HCT116 (cell line): ENCODE results near the gene DMGDH. TPM values are rescaled to one million over a fixed set of nuclear protein-coding genes. Genes with fewer than 3 reads are reported as not detected.

Source experiments
- ATAC-seq: fragments of 200-7000 bp; cut with Tn5 transposase; 2 replicates; pipeline ENCODE4 v1.9.1; 2020; ENCODE audit warnings: mild to moderate bottlenecking, moderate library complexity
- BruUV-seq: library from RNA; stranded (reverse); fragments of 400-500 nt; replicated peaks from 2 replicates; lab custom pipeline; 2021; lab: Mats Ljungman, UMichigan
- CTCF ChIA-PET: fragments of 300-600 bp; sonication (Branson Sonifier 250); formaldehyde crosslinking; loops from one replicate; lab custom pipeline; 2021; ENCODE audit warnings: antibody characterized with exemption; lab: Charles Lee
- POLR2A ChIA-PET: fragments of 300-600, 350-600 bp; sonication (Branson Sonifier 250); formaldehyde crosslinking; loops from one replicate; lab custom pipeline; 2021; ENCODE audit warnings: antibody characterized with exemption; lab: Charles Lee
- RAD21 ChIA-PET, 2 experiments: fragments of 300-600 bp; sonication (Branson Sonifier 250); formaldehyde crosslinking; loops; one replicate each; lab custom pipeline; 2023; ENCODE audit warnings: low total read pairs in 2 of 2; ENCODE audit not compliant: uncharacterized antibody in 2 of 2, unreplicated experiment in 2 of 2, low non-redundant PET in 1 of 2; lab: Charles Lee
- DNase-seq: peaks from one replicate; pipeline ENCODE4 v3.0.0-alpha.2; 2010; ENCODE audit warnings: low read depth, low spot score
- H2AFZ ChIP-seq: fragments of 200-600 bp; shearing (Covaris generic), sonication (generic); 2 replicates; pipeline ENCODE4 v1.6.1; 2017; ENCODE audit warnings: low read depth, mixed run types, mixed read lengths, antibody characterized with exemption, low read length; ENCODE audit not compliant: poor library complexity, severe bottlenecking
- H3K27ac ChIP-seq: 2 replicates; pipeline ENCODE4 v1.5.1; 2012; ENCODE audit warnings: low read depth, low read length
- H3K27me3 ChIP-seq: fragments of 200-600 bp; sonication (generic); 2 replicates; pipeline ENCODE4 v1.6.1; 2016; ENCODE audit warnings: mixed run types, low read length, mixed read lengths; ENCODE audit not compliant: insufficient read depth
- H3K36me3 ChIP-seq, 2 experiments: fragments of 200-500 bp in 1 of 2; fragments of 200-600 bp in 1 of 2; sonication (Bioruptor generic) in 1 of 2; sonication (generic) in 1 of 2; 2 replicates each; pipeline versions ENCODE4 v1.5.1 to v1.6.1; 2014 to 2016; ENCODE audit warnings: low read length in 2 of 2, inconsistent platforms in 1 of 2, mixed read lengths in 1 of 2, mixed run types in 1 of 2; ENCODE audit not compliant: insufficient read depth in 2 of 2, control insufficient read depth in 1 of 2
- H3K4me1 ChIP-seq, 2 experiments: fragments of 200-600 bp in 1 of 2; sonication (generic) in 1 of 2; 2 replicates each; pipeline versions ENCODE4 v1.5.1 to v1.6.1; 2012 to 2017; ENCODE audit warnings: low read length in 2 of 2, inconsistent platforms in 1 of 2, mild to moderate bottlenecking in 1 of 2, mixed read lengths in 1 of 2, mixed run types in 1 of 2, moderate library complexity in 1 of 2; ENCODE audit not compliant: insufficient read depth in 2 of 2, control insufficient read depth in 1 of 2
- H3K4me2 ChIP-seq: fragments of 200-600 bp; sonication (generic); 2 replicates; pipeline ENCODE4 v1.6.1; 2017; ENCODE audit warnings: mixed run types, low read length, mixed read lengths
- H3K4me3 ChIP-seq, 2 experiments: fragments of 200-600 bp in 1 of 2; sonication (generic) in 1 of 2; replicated peaks in 1 of 2; 2 replicates each; pipeline ENCODE4 v1.5.1; 2011 to 2016; ENCODE audit warnings: low read length in 2 of 2, control low read depth in 1 of 2, low read depth in 1 of 2, mild to moderate bottlenecking in 1 of 2, mixed read lengths in 1 of 2, mixed run types in 1 of 2
- H3K79me2 ChIP-seq: fragments of 200-600 bp; sonication (generic); 2 replicates; pipeline ENCODE4 v1.6.1; 2017; ENCODE audit warnings: mild to moderate bottlenecking, mixed run types, low read length, moderate library complexity, mixed read lengths; ENCODE audit not compliant: insufficient read depth
- H3K9ac ChIP-seq: fragments of 200-600 bp; sonication (generic); 2 replicates; pipeline ENCODE4 v1.6.1; 2016; ENCODE audit warnings: low read length, mixed read lengths
- H3K9me2 ChIP-seq: fragments of 200-600 bp; sonication (generic), shearing (Covaris generic); 2 replicates; pipeline ENCODE4 v1.6.1; 2017; ENCODE audit warnings: mixed run types, mild to moderate bottlenecking, moderate library complexity; ENCODE audit not compliant: insufficient read depth
- H3K9me3 ChIP-seq, 2 experiments: fragments of 200-500 bp in 1 of 2; fragments of 200-600 bp in 1 of 2; sonication (Bioruptor generic) in 1 of 2; sonication (generic) in 1 of 2; 2 replicates each; pipeline ENCODE4 v1.6.1; 2014 to 2017; ENCODE audit warnings: low read length in 2 of 2, mixed read lengths in 2 of 2, inconsistent platforms in 1 of 2, low read depth in 1 of 2, mild to moderate bottlenecking in 1 of 2, mixed run types in 1 of 2, moderate library complexity in 1 of 2; ENCODE audit not compliant: control insufficient read depth in 1 of 2, insufficient read depth in 1 of 2
- H4K20me1 ChIP-seq: fragments of 200-600 bp; sonication (generic), shearing (Covaris generic); 2 replicates; pipeline ENCODE4 v1.6.1; 2017; ENCODE audit warnings: mixed run types, mild to moderate bottlenecking, moderate library complexity; ENCODE audit not compliant: insufficient read depth
- JUND ChIP-seq: IDR thresholded peaks from 2 replicates; pipeline ENCODE4 v1.6.1; 2012
- SRF ChIP-seq: IDR thresholded peaks from 2 replicates; pipeline ENCODE4 v1.6.1; 2012; ENCODE audit warnings: low read depth
- ZFX ChIP-seq: fragments of 450-650 bp; IDR thresholded peaks from 2 replicates; pipeline ENCODE4 v1.6.1; 2017
- intact Hi-C: fragments of 100-400 bp; cut with micrococcal nuclease; formaldehyde crosslinking; loops from 2 replicates; pipeline ENCODE4 v1.10.0; 2022
- total RNA-seq: library from RNA; stranded (reverse); gene quantifications from one replicate; pipeline ENCODE4 v1.2.1, GENCODE V29; 2021; ENCODE audit not compliant: unreplicated experiment
- TF ChIP-seq, protein P1 (sequence below): IDR thresholded peaks from 2 replicates; pipeline ENCODE4 v1.6.1; 2012; ENCODE audit warnings: low read depth
- TF ChIP-seq, protein P2 (sequence below): IDR thresholded peaks from 2 replicates; pipeline ENCODE4 v1.6.1; 2012
- TF ChIP-seq, protein P3 (sequence below): IDR thresholded peaks from 2 replicates; pipeline ENCODE4 v1.6.1; 2011; ENCODE audit warnings: mild to moderate bottlenecking, low read length, moderate library complexity; ENCODE audit not compliant: insufficient replicate concordance; ENCODE audit errors: extremely low read depth

DMGDH gene
- total RNA-seq, 1 experiment from 2014 or later = 2.3 TPM

DNA sequence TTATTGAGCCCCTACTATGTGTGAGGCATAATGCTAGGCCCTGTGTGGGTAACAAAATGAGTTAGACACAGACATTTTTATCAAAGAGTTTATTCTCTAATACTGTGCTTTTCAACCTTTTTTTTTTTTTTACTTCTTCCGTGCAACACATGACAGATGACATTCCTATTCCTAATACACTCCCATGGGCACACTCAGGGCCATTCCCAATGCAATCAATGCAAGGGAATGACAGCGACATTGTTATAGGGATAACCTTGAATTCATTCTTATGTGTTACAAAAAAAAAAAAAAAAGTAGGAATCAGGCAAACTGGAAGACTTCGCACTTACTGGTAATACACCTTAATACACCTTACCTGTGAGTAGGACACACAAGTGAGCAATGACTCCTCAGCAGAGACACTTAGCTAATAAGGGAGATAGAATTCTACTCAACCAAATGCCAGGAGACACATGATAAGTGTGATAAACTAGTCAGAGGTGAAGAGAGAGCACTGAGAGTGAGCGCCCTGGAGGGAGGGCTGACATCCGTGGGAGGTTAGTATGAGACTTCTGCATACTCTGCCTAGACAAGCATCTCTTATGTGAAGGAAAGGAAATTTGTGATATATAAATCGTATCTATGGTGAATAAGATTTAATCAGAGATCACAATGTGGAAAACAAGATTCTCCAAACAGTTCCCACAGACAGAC, 63.4 kb downstream of the DMGDH start:
- CTCF ChIA-PET = interaction anchor here (0.7 to 0.9 kb wide), 2 partner anchors 15 to 19 kb away, joined by 3 read pairs; no protein-coding TSS in a partner anchor
- no peak for ATAC-seq
- no peak overlapping the region for H3K9ac ChIP-seq
- H3K79me2 ChIP-seq = no peaks in the 10 kb centered on the region
- TF ChIP-seq ZFX = no peak
- TF ChIP-seq SRF = no peak
- TF ChIP-seq, protein P1, sequence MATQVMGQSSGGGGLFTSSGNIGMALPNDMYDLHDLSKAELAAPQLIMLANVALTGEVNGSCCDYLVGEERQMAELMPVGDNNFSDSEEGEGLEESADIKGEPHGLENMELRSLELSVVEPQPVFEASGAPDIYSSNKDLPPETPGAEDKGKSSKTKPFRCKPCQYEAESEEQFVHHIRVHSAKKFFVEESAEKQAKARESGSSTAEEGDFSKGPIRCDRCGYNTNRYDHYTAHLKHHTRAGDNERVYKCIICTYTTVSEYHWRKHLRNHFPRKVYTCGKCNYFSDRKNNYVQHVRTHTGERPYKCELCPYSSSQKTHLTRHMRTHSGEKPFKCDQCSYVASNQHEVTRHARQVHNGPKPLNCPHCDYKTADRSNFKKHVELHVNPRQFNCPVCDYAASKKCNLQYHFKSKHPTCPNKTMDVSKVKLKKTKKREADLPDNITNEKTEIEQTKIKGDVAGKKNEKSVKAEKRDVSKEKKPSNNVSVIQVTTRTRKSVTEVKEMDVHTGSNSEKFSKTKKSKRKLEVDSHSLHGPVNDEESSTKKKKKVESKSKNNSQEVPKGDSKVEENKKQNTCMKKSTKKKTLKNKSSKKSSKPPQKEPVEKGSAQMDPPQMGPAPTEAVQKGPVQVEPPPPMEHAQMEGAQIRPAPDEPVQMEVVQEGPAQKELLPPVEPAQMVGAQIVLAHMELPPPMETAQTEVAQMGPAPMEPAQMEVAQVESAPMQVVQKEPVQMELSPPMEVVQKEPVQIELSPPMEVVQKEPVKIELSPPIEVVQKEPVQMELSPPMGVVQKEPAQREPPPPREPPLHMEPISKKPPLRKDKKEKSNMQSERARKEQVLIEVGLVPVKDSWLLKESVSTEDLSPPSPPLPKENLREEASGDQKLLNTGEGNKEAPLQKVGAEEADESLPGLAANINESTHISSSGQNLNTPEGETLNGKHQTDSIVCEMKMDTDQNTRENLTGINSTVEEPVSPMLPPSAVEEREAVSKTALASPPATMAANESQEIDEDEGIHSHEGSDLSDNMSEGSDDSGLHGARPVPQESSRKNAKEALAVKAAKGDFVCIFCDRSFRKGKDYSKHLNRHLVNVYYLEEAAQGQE = no peak
- TF ChIP-seq, protein P2, sequence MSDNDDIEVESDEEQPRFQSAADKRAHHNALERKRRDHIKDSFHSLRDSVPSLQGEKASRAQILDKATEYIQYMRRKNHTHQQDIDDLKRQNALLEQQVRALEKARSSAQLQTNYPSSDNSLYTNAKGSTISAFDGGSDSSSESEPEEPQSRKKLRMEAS = no peak
- no peak for TF ChIP-seq JUND
- TF ChIP-seq, protein P3, sequence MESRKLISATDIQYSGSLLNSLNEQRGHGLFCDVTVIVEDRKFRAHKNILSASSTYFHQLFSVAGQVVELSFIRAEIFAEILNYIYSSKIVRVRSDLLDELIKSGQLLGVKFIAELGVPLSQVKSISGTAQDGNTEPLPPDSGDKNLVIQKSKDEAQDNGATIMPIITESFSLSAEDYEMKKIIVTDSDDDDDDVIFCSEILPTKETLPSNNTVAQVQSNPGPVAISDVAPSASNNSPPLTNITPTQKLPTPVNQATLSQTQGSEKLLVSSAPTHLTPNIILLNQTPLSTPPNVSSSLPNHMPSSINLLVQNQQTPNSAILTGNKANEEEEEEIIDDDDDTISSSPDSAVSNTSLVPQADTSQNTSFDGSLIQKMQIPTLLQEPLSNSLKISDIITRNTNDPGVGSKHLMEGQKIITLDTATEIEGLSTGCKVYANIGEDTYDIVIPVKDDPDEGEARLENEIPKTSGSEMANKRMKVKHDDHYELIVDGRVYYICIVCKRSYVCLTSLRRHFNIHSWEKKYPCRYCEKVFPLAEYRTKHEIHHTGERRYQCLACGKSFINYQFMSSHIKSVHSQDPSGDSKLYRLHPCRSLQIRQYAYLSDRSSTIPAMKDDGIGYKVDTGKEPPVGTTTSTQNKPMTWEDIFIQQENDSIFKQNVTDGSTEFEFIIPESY = no peak
- TF ChIP-seq, all 23 proteins: peak for 0
- Histone ChIP-seq H3K36me3 (no peaks in the 10 kb centered on the region), H3K27ac (no peak overlapping the region), H3K4me2 (no peak overlapping the region), H3K9me3 (no peaks in the 10 kb centered on the region), H3K27me3 (no peaks in the 10 kb centered on the region), H2AFZ (no peak overlapping the region), H3K4me1 (no peaks in the 10 kb centered on the region), H3K9me2 (no peaks in the 10 kb centered on the region), H4K20me1 (no peaks in the 10 kb centered on the region), H3K4me3 (no peak overlapping the region)
- no peak for DNase-seq
- no TSS peak for BruUV-seq
- ChIA-PET POLR2A (no interaction called here), RAD21 (no interaction called here)
- intact Hi-C loops = no loop called here
